ENCODE measurements around the gene TFDP1.

DNA sequence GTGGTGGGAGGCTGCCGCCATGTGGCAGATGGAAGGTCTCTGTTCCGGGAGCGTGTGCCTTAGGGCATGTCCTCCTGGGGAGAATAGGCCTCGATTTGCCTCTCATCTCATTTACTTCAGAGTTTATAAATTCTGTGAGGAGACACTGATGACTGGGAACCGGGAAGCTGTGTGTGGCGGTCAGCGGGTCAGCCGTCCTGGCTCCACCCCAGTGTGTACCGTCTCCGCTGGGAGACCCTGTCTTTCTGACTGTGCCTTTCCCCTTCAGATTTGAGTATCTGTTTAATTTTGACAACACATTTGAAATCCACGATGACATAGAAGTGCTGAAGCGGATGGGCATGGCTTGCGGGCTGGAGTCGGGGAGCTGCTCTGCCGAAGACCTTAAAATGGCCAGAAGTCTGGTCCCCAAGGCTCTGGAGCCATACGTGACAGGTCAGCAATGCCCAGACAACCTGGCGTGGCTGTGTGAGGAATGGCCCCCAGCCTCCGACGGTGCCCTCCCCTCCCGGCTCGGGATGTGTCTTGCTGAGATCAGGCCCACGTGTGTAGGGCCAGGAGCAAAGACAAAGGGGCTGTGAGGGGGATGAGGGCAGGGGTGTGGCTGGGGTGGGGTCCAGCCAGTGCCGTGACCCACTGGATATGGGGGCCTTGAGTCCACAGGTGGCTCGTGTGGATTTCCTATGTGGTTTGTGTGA is 51.9 kb downstream of the TFDP1 start:
- TF ChIP-seq, protein P1, sequence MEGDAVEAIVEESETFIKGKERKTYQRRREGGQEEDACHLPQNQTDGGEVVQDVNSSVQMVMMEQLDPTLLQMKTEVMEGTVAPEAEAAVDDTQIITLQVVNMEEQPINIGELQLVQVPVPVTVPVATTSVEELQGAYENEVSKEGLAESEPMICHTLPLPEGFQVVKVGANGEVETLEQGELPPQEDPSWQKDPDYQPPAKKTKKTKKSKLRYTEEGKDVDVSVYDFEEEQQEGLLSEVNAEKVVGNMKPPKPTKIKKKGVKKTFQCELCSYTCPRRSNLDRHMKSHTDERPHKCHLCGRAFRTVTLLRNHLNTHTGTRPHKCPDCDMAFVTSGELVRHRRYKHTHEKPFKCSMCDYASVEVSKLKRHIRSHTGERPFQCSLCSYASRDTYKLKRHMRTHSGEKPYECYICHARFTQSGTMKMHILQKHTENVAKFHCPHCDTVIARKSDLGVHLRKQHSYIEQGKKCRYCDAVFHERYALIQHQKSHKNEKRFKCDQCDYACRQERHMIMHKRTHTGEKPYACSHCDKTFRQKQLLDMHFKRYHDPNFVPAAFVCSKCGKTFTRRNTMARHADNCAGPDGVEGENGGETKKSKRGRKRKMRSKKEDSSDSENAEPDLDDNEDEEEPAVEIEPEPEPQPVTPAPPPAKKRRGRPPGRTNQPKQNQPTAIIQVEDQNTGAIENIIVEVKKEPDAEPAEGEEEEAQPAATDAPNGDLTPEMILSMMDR (IDR thresholded peaks at IDR 0.05; ENCODE audit: insufficient read depth, low read length), result no peak
- TF ChIP-seq POLR2AphosphoS5 (IDR thresholded peaks at IDR 0.05; ENCODE audit: low read depth), result no peak
- no peak for TF ChIP-seq GABPA (IDR thresholded peaks at IDR 0.05; ENCODE audit: low read depth)

Measured in HL-60 (cell line).